Lower leg skin (tissue), 4 donors: Measurements from ENCODE around the gene LPIN1. TPM values are rescaled to one million over a fixed set of nuclear protein-coding genes. Genes with fewer than 3 reads are reported as not detected.

Source experiments
- DNase-seq, 2 donors: peaks; one replicate each; pipeline ENCODE4 v3.0.0-alpha.2; 2019; ENCODE audit warnings: low spot score in 2 of 2
- H3K4me3 ChIP-seq: fragments of 200-600 bp; sonication (generic); 2 replicates; pipeline ENCODE4 v1.5.1; 2017; ENCODE audit warnings: mild to moderate bottlenecking, low read depth; ENCODE audit not compliant: poor library complexity, severe bottlenecking
- POLR2A ChIP-seq, 2 donors: fragments of 450-650 bp; IDR thresholded peaks; one replicate each; pipeline ENCODE4 v1.6.1; 2016 to 2017; ENCODE audit warnings: antibody characterized with exemption in 2 of 2, mild to moderate bottlenecking in 1 of 2, moderate library complexity in 1 of 2
- WGBS, 2 donors: methylation state at CpG; one replicate each; pipeline ENCODE4 v1.1.5; 2018; 5-methylcytosine and 5-hydroxymethylcytosine counted together
- intact Hi-C: fragments of 100-400 bp; cut with DNase I; formaldehyde crosslinking; loops from one replicate; pipeline ENCODE4 v1.15.0; 2023; ENCODE audit warnings: low total_unique reads
- total RNA-seq, 4 donors: library from RNA; depleted of rRNA; stranded (reverse); fragments of >200 nt; gene quantifications; one replicate each; pipeline ENCODE4 v1.1.0, GENCODE V29; 2016
- TF ChIP-seq, protein P1 (sequence below), 3 donors: fragments of 450-650 bp; IDR thresholded peaks; one replicate each; pipeline ENCODE4 v1.5.1; 2016; ENCODE audit warnings: antibody characterized with exemption in 3 of 3, mild to moderate bottlenecking in 3 of 3, moderate library complexity in 2 of 3

Gene LPIN1, protein sequence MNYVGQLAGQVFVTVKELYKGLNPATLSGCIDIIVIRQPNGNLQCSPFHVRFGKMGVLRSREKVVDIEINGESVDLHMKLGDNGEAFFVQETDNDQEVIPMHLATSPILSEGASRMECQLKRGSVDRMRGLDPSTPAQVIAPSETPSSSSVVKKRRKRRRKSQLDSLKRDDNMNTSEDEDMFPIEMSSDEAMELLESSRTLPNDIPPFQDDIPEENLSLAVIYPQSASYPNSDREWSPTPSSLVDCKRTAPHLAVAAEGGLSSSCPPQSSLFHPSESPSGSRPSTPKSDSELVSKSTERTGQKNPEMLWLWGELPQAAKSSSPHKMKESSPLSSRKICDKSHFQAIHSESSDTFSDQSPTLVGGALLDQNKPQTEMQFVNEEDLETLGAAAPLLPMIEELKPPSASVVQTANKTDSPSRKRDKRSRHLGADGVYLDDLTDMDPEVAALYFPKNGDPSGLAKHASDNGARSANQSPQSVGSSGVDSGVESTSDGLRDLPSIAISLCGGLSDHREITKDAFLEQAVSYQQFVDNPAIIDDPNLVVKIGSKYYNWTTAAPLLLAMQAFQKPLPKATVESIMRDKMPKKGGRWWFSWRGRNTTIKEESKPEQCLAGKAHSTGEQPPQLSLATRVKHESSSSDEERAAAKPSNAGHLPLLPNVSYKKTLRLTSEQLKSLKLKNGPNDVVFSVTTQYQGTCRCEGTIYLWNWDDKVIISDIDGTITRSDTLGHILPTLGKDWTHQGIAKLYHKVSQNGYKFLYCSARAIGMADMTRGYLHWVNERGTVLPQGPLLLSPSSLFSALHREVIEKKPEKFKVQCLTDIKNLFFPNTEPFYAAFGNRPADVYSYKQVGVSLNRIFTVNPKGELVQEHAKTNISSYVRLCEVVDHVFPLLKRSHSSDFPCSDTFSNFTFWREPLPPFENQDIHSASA
- total RNA-seq, result 10 to 100 TPM; 15.6 to 45.8 (median 35.0) TPM

DNA sequence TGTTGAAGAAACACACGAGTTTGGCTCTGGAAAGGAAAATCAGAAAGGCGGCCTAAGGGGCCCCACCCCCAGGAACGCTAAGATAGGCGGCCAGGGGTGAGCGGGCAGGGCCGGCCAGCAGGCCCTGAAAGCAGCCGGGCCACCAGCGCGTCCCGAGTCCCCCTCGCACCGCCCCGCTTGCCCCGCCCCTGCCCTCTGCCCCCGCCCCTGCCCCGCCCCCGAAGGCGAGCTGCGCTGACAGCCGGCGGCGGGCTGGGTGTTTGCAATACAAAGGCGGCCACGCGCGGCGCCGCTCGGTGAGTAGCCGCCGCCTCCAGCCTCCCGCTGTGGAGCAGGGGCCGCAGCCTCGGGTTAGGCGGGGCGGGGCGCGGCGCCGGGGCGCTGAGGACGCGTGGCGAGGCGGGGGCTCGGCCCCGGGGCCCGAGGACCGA lies at the start of gene LPIN1:
LPIN1 (plus strand) TSS at position 257 of the 431 bp plus-strand sequence. CDS start 18,910 bp downstream, outside the sequence.
- peak within 1 kb of the TSS; percentile 61 for H3K4me3 ChIP-seq
- WGBS, 2 donors, result 0 to 1% methylated on average over 16 to 20 of the region's 49 CpGs
- TF ChIP-seq, protein P1, sequence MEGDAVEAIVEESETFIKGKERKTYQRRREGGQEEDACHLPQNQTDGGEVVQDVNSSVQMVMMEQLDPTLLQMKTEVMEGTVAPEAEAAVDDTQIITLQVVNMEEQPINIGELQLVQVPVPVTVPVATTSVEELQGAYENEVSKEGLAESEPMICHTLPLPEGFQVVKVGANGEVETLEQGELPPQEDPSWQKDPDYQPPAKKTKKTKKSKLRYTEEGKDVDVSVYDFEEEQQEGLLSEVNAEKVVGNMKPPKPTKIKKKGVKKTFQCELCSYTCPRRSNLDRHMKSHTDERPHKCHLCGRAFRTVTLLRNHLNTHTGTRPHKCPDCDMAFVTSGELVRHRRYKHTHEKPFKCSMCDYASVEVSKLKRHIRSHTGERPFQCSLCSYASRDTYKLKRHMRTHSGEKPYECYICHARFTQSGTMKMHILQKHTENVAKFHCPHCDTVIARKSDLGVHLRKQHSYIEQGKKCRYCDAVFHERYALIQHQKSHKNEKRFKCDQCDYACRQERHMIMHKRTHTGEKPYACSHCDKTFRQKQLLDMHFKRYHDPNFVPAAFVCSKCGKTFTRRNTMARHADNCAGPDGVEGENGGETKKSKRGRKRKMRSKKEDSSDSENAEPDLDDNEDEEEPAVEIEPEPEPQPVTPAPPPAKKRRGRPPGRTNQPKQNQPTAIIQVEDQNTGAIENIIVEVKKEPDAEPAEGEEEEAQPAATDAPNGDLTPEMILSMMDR (IDR thresholded peaks at IDR 0.05), result no peak
- no peak for TF ChIP-seq POLR2A (IDR thresholded peaks at IDR 0.05)
- peak; percentile 82 to 97 for DNase-seq
- intact Hi-C loops, result no loop called here

DNA sequence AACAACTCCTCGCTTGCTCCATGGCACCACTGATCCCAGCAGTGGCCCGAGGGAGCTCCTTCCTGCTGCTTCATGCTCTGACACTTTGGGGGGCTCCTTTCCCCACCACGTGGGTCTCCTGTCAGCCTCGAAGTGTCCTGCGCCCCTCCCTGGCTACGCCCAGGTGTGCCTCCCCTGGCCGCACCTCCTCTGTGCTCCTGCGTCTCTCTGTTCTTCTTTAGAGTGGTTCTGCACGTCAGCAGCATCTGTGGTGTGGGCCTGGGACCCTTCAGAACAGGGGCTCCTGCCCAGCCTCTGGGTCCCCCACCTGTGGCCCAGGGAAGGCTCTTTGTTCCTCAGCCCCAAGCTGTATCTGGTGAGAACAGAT lies 49.7 kb upstream of the LPIN1 start:
- DNase-seq, result peak in 1 of 2 donors; percentile 76
- H3K4me3 ChIP-seq, result no peak overlapping the region
- no peak for TF ChIP-seq POLR2A (IDR thresholded peaks at IDR 0.05)
- TF ChIP-seq, protein P1 (IDR thresholded peaks at IDR 0.05), result no peak
- intact Hi-C loops, result no loop called here
- WGBS, 2 donors, result 48 to 52% methylated on average over 8 to 9 of the region's 9 CpGs

DNA sequence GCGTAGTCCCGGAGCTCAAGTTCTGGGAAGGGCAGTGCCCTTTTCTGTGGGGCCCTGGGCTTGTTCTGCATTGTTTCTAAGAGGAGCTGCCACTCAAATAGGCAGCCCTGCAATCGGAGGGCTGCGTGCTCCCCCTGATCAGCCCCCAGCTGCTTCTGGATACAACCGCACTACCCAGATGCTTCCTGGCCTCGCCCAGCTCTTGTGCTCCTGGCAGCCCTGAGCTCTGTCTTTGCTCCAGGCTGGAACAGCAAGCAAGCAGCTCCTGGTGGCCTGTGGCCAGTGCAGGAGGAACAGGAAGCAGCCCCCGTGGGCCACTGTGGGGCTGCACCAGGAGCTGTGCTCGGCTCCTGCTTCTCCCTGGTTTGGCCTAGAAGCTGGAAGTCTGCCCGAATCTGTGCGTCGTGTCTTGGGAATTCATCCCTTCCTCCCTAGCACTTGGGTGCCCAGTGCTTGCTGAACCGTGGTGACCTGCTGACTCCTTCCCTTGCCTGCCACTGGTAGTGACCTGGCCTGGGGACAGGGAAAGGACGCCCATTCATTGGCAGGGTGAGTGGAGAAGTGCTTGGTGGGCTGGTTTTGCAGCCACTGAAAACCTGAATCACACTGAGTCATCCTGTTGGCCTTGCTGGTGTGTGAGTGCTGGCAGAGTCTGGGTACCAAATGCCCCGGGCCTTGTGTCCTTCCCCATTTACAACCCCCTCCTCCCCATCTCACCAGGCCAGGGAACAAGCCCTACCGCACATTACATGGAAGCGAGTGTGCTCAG lies 49.1 kb upstream of the LPIN1 start:
- no peak for TF ChIP-seq POLR2A (IDR thresholded peaks at IDR 0.05)
- TF ChIP-seq, protein P1 (IDR thresholded peaks at IDR 0.05), result no peak
- peak; percentile 42 to 87 for DNase-seq
- WGBS, 2 donors, result 32 to 37% methylated on average over 16 of the region's 16 CpGs
- H3K4me3 ChIP-seq, result no peak overlapping the region
- intact Hi-C loops, result no loop called here

DNA sequence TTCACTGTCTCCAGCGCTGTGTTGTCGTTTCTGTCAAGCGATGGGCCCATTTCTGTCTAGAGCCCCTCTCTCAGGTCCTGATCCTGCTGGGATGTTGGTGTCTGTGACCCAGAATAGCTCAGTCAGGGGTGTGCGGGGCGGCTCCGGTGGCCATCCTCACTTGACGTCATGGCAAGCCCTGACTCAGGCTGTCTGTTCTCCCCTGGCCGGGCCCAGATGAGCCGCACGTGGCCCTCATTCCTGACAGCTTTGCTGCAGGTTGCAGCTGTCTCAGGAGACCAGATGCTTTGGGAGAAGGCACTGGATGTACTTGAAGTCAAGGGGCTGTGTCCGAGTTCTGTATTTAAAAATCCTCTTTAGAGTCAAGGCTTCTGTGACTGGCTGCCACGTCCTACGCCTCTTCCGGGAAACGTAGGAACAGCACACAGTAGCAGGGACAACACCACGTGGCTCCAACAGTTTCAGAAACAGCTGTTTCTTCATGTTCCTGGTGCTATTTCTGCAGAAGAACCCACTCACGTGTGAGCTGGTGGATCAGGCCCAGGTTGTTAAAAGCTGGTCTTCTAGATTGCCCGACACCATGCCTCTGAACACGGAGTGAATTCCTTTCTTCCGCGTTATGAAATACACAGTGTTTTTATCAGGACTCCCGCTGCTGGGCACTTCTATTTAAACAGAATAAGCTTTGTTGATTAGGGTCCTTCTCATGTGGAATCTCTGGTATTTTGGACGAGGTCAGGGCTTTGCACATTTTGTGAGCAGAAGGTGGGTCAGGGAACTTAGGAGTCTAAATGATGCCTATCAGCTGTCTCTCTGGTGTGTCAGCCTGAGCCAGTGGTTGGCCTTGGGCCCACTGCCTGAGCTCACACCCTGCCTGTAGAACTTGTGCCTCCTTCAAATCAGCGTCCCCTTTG lies 48.2 kb upstream of the LPIN1 start:
- 60 to 63% methylated on average over 24 of the region's 24 CpGs for WGBS, 2 donors
- H3K4me3 ChIP-seq, result no peak overlapping the region
- peak; percentile 81 to 95 for DNase-seq
- TF ChIP-seq, protein P1 (IDR thresholded peaks at IDR 0.05), result no peak
- TF ChIP-seq POLR2A (IDR thresholded peaks at IDR 0.05), result no peak
- intact Hi-C loops, result no loop called here
